ENCODE results near the gene BCL2L2.

BCL2L2 gene

DNA sequence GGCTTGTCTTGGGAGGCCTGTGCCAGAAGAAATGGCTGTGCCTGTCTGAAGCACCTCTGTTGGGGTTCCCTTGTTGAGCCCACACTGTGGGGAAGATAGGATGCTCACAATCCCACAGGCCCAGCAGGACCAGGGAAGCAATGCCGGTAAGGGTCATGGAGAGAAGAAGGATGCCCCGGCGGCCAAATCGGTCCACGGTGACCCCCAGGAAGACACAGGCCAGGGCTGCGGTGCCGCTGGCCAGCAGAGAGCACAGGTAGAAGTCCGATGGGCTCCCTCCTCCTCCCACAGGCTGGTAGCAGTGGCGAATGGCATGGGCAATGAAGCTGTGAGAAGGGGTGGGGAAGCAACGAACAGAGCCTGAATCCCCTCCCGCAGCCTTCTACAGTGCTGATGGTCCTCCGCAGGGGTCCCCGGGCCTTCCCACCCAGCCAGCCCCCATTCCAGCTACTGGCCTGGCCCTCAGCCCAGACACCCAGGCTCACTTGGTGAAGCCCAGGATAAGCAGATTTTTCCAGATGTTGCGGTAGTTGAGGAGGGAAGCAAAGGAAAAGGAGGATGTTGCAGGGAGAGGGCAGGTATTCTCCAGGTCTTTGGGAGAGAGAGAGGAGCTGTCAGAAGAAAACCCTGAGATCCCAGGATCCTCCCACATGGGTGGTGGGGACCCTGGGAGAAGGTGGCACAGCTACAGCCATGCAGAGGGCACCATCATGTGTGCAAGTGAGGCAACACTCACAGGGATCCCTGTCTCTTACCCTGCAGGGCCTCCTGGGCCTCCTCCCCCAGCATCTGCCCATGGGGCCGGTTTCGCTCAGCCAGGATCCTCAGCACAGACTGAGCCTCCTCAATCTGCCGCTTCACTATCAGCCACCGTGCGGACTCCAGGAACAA lies 41.0 kb downstream of the BCL2L2 start:
- no peak for DNase-seq (ENCODE audit: low read depth)
- H3K4me3 ChIP-seq (ENCODE audit: low read depth, low read length) = no peak overlapping the region

DNA sequence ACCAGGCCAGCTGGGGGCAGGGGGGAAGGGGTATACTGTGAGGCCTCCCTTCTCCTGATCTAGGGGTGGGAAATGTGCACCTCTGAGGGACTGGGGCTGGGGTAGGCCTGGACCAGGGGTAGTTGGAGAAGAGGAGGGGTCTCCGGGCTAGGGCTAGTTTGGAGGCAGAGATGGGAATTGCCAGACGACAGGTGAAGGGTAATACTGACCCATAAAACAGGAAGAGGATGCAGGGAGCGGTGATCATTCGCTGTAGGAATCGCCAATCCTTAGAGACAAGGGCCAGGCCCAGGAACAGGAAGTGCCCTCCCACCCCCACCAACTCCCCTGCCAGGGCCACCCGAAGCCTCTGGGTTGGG lies 41.6 kb downstream of the BCL2L2 start:
- TF ChIP-seq, protein P1, sequence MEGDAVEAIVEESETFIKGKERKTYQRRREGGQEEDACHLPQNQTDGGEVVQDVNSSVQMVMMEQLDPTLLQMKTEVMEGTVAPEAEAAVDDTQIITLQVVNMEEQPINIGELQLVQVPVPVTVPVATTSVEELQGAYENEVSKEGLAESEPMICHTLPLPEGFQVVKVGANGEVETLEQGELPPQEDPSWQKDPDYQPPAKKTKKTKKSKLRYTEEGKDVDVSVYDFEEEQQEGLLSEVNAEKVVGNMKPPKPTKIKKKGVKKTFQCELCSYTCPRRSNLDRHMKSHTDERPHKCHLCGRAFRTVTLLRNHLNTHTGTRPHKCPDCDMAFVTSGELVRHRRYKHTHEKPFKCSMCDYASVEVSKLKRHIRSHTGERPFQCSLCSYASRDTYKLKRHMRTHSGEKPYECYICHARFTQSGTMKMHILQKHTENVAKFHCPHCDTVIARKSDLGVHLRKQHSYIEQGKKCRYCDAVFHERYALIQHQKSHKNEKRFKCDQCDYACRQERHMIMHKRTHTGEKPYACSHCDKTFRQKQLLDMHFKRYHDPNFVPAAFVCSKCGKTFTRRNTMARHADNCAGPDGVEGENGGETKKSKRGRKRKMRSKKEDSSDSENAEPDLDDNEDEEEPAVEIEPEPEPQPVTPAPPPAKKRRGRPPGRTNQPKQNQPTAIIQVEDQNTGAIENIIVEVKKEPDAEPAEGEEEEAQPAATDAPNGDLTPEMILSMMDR (IDR thresholded peaks at IDR 0.05; ENCODE audit: insufficient read depth, low read depth, low read length, missing control alignments) = no peak
- no peak overlapping the region for H3K4me3 ChIP-seq (ENCODE audit: low read depth, low read length)
- DNase-seq (ENCODE audit: low read depth) = no peak

More for the DNA sequence above, 41.0 kb downstream of the BCL2L2 start:
- TF ChIP-seq, protein P1 (IDR thresholded peaks at IDR 0.05; ENCODE audit: insufficient read depth, low read depth, low read length, missing control alignments) = no peak

DNA sequence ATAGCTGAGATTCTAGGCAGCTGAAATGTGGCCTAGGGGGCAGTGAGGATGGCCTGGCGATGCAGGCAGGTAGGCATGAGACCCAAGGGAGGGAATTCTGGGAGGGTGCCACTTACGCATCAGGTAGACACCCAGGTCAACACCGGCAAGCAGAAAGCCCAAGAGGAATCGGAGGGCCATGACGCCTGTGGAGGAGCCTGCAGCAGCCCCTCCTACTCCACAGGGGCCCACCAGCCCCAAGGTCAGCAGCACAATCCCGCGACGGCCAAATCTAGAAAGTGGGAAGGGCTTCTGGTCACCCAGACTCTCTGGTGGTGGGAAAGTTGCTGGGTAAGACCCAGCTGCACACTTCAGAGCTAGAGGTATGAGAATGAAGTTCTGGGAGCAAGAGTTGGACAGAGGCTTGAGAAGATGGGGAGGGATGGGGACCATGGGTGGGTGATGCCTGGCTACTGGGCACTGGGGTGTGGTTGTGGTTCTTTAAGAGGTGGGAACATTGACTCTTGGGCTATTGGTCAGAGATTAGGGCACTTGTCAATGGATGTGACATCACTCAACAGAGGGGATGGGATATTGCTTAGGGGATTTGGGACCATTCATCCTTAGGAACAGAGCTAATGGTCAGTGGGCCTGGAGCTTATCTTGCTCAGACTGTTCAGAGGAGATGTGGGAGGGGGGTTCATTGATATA lies 42.7 kb downstream of the BCL2L2 start:
- TF ChIP-seq, protein P1 (IDR thresholded peaks at IDR 0.05; ENCODE audit: insufficient read depth, low read depth, low read length, missing control alignments) = no peak
- no peak overlapping the region for H3K4me3 ChIP-seq (ENCODE audit: low read depth, low read length)
- no peak for DNase-seq (ENCODE audit: low read depth)

DNA sequence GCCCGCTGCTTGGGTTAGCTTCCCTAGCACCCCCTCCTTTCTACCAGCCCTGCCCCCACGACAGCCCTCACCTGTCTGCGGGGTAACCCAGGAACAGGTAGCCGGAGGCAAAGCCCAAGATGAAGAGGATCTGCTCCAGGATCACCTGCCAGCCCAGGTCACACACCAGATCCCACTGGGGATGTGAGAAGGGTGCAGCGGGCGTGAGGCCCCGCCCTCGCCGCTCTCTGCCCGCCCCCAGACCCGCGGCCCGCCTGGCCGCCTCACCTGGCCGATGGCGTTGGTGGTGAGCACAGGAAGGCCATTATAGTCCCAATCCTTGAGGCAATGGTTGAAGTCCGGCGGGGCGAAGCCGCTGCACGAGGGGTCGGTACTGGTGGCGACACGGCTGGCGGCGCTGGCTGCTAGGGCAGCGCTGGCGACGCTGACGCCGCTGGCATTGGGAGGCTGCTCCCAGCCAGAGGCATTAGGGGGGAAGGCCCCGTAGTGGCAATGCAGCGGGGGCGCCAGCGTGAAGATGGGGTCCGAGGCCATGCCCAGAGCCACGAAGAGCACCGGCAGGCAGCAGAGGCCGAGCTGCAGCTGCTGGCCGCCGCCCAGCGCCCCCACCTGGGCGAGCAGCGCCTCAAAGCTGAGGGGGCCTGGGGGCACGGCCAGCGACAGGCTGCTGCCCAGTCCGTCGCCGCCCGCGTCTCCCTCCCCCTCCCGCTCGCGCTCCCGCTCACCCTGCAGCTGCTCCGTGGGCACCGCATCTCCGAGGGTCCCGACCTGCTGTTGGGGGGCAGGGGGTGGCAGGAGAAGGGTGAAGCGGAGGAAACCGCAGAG lies 45.3 kb downstream of the BCL2L2 start:
- DNase-seq (ENCODE audit: low read depth) = no peak
- H3K4me3 ChIP-seq (ENCODE audit: low read depth, low read length) = no peak overlapping the region
- TF ChIP-seq, protein P1 (IDR thresholded peaks at IDR 0.05; ENCODE audit: insufficient read depth, low read depth, low read length, missing control alignments) = no peak

DNA sequence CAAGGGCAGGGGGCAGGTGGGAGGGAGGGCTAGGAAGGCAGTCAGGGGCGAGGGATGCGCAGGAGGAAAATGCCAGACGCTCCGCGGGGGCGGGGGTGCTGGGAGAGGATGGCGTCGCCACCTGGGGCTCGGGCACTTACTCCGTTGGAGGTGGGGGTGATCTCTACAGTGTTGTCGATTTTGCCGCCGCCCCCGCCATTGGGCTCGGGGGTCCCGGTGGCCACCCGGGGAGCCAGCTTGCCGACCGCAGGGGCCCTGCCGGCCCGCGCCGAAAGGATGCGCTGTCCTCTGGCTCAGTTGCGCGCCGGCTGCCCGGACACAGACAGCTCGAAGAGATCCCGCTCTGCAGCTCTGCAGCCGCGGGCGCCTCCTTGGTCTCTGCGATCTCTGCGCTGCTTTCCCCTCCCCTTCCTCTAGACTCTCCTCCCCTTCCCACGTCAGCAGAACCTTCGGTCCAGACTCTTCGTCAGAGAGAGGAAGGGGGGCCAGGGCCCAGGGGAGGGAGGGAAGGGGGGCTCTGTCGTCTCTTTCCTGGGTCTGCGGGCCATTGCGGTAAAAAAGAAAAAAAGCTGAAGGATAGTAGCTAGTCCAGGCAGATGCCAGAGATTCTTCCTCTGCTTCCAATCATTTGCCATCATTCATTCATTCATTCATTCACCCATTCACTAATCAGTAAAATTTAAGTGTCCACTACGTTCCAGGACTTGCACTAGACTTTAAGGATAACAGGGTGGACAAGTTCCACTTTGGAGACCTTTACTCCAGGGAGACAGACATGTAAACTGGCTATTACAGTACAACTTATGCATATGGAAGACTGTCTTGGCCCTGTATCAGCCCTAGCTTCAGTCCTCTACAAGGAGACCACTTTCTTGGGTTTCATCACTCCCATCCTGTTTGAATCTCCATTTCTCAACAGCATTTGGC lies 46.1 kb downstream of the BCL2L2 start, which contains the start of gene SLC22A17:
Gene SLC22A17 (minus strand): TSS at position 382 of the 927 bp plus-strand sequence.
- DNase-seq (ENCODE audit: low read depth) = no peak
- TF ChIP-seq, protein P1 (IDR thresholded peaks at IDR 0.05; ENCODE audit: insufficient read depth, low read depth, low read length, missing control alignments) = no peak
- no peak within 1 kb of the TSS for H3K4me3 ChIP-seq (ENCODE audit: low read depth, low read length)

DNA sequence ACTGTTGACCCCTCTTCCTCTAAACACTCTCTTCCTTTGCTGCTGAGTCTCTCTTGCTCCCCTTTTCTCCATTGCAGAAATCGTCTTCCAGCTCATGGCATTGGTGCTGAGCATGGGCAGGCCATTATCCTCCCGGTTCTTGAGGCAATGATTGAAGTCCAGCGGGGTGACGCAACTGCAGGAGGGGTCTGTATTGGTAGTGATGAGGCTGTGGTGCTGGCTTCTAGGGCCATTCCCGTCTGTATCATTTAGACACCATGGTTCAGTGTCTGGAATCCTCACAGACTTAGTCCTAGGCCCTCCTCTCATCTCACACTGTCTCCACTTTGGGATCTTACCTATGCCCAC lies 46.8 kb downstream of the BCL2L2 start:
- no peak for DNase-seq (ENCODE audit: low read depth)
- TF ChIP-seq, protein P1 (IDR thresholded peaks at IDR 0.05; ENCODE audit: insufficient read depth, low read depth, low read length, missing control alignments) = no peak
- no peak overlapping the region for H3K4me3 ChIP-seq (ENCODE audit: low read depth, low read length)

Measured in GM12865 (cell line).